Measurements from ENCODE around the gene LHFPL6.

- TF ChIP-seq EZH2 (IDR thresholded peaks at IDR 0.05; ENCODE audit: borderline replicate concordance, low read length) = no peak
- TF ChIP-seq, protein P1, sequence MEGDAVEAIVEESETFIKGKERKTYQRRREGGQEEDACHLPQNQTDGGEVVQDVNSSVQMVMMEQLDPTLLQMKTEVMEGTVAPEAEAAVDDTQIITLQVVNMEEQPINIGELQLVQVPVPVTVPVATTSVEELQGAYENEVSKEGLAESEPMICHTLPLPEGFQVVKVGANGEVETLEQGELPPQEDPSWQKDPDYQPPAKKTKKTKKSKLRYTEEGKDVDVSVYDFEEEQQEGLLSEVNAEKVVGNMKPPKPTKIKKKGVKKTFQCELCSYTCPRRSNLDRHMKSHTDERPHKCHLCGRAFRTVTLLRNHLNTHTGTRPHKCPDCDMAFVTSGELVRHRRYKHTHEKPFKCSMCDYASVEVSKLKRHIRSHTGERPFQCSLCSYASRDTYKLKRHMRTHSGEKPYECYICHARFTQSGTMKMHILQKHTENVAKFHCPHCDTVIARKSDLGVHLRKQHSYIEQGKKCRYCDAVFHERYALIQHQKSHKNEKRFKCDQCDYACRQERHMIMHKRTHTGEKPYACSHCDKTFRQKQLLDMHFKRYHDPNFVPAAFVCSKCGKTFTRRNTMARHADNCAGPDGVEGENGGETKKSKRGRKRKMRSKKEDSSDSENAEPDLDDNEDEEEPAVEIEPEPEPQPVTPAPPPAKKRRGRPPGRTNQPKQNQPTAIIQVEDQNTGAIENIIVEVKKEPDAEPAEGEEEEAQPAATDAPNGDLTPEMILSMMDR (conservative IDR thresholded peaks at IDR 0.05 in 1 of 2, IDR thresholded peaks at IDR 0.05 in 1 of 2; ENCODE audit: extremely low read depth in 1 of 2, insufficient read depth in 1 of 2, low read depth in 1 of 2, low read length in 2 of 2) = no peak
Measured at GRCh38 chr13:39607876-39608275, 4.9 kb upstream of the LHFPL6 start.

Measured in mammary epithelial cell (primary cell).